Loucy (cell line): Measurements from ENCODE around the gene YWHAQ.

Experiments
- H2AFZ ChIP-seq: fragments of 200-600 bp; sonication (generic); 2 replicates; pipeline ENCODE4 v1.6.0; 2016; ENCODE audit warnings: antibody characterized with exemption, mild to moderate bottlenecking, low read length, moderate library complexity
- H3F3A ChIP-seq: fragments of 200-600 bp; 2 replicates; pipeline ENCODE4 v1.6.0; 2016; ENCODE audit warnings: antibody characterized with exemption, low read depth, mild to moderate bottlenecking
- H3K27me3 ChIP-seq: fragments of 200-600 bp; sonication (generic); 2 replicates; pipeline ENCODE4 v1.6.1; 2014; ENCODE audit warnings: low read length, mild to moderate bottlenecking; ENCODE audit not compliant: insufficient read depth, poor library complexity, severe bottlenecking
- H3K36me3 ChIP-seq: fragments of 200-600 bp; sonication (generic); 2 replicates; pipeline ENCODE4 v1.6.1; 2016; ENCODE audit warnings: low read length; ENCODE audit not compliant: insufficient read depth
- H3K4me1 ChIP-seq: fragments of 200-600 bp; sonication (generic); 2 replicates; pipeline ENCODE4 v1.5.1; 2014; ENCODE audit warnings: low read length, mild to moderate bottlenecking; ENCODE audit not compliant: insufficient read depth, poor library complexity, severe bottlenecking
- H3K4me2 ChIP-seq: fragments of 200-600 bp; sonication (generic); 2 replicates; pipeline ENCODE4 v1.6.0; 2014; ENCODE audit warnings: antibody characterized with exemption, low read length, low read depth, mild to moderate bottlenecking; ENCODE audit not compliant: poor library complexity, severe bottlenecking
- H3K4me3 ChIP-seq: fragments of 200-600 bp; sonication (generic); 2 replicates; pipeline ENCODE4 v1.5.1; 2014; ENCODE audit warnings: low read length, mild to moderate bottlenecking, mixed read lengths; ENCODE audit not compliant: poor library complexity, severe bottlenecking
- H3K79me2 ChIP-seq: fragments of 200-600 bp; sonication (generic); 2 replicates; pipeline ENCODE4 v1.6.1; 2014; ENCODE audit warnings: low read length; ENCODE audit not compliant: insufficient read depth
- H3K9ac ChIP-seq: fragments of 200-600 bp; sonication (generic); 2 replicates; pipeline ENCODE4 v1.6.0; 2014; ENCODE audit warnings: mild to moderate bottlenecking, low read depth, low read length, moderate library complexity; ENCODE audit not compliant: poor library complexity, severe bottlenecking
- H3K9me2 ChIP-seq: fragments of 200-600 bp; sonication (generic); replicated peaks from 2 replicates; pipeline ENCODE4 v1.6.1; 2016; ENCODE audit warnings: low read depth, low read length, mixed read lengths
- H3K9me3 ChIP-seq: fragments of 200-600 bp; sonication (generic); 2 replicates; pipeline ENCODE4 v1.6.1; 2014; ENCODE audit warnings: mild to moderate bottlenecking, antibody characterized with exemption, low read length, low read depth; ENCODE audit not compliant: insufficient read depth
- H4K20me1 ChIP-seq: fragments of 200-600 bp; sonication (generic); 2 replicates; pipeline ENCODE4 v1.6.0; 2014; ENCODE audit warnings: antibody characterized with exemption, low read length, mild to moderate bottlenecking; ENCODE audit not compliant: insufficient read depth, poor library complexity, severe bottlenecking
- EZH2phosphoT487 ChIP-seq: fragments of 200-600 bp; IDR thresholded peaks from 2 replicates; pipeline ENCODE4 v1.6.1; 2018; ENCODE audit warnings: antibody characterized with exemption, mild to moderate bottlenecking, moderate library complexity, borderline replicate concordance
- TF ChIP-seq, protein P1 (sequence below): fragments of 200-600 bp; sonication (generic); conservative IDR thresholded peaks from 2 replicates; pipeline ENCODE4 v1.5.1; 2014; ENCODE audit warnings: mild to moderate bottlenecking, antibody characterized with exemption, low read length

YWHAQ gene

DNA sequence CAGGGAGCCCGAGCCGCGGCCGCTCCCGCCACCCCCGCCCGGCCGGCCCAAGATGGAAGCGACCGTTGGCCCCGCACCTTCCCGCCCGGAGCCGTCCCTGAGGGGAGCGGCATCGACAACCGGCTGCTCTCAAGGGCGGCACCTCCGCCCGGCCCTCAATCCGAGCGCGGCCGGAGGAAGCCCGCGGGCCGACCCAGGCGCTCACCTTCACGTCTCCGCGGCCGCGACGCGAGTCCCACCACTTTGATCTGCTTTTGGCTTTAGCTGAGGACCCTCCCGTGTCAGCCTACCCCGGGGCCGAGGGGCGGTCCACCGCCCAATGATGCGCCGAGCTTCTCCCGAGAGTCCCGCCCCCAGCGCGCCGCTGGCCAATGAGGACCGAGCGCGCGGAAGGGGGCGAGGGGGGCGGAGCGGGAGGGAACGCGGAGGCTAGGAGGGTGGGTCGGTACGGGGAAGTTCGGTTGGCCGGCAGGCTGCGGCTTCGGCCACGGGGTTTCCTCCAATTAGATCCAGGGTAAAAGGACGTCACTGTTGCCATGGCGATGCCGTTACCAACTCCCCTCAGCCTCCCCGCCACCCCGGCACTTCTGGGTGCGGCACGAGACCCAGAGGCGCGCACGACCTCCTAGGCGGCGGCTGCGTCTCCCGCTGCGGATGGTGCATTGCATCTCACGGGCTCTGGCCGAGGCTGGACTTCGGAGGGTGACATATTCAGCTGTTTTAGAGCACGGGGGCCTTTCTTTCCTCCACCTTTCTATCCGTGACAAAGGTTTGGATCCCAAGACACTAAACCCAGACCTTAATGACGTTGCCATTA is at the start of gene YWHAQ:
TSS of gene YWHAQ (minus strand) at position 262 of the 817 bp plus-strand sequence. CDS start 545 bp downstream, outside the sequence.
- peak within 1 kb of the TSS; percentile 97 for H3K4me2 ChIP-seq
- no peak for TF ChIP-seq EZH2phosphoT487
- TF ChIP-seq, protein P1, sequence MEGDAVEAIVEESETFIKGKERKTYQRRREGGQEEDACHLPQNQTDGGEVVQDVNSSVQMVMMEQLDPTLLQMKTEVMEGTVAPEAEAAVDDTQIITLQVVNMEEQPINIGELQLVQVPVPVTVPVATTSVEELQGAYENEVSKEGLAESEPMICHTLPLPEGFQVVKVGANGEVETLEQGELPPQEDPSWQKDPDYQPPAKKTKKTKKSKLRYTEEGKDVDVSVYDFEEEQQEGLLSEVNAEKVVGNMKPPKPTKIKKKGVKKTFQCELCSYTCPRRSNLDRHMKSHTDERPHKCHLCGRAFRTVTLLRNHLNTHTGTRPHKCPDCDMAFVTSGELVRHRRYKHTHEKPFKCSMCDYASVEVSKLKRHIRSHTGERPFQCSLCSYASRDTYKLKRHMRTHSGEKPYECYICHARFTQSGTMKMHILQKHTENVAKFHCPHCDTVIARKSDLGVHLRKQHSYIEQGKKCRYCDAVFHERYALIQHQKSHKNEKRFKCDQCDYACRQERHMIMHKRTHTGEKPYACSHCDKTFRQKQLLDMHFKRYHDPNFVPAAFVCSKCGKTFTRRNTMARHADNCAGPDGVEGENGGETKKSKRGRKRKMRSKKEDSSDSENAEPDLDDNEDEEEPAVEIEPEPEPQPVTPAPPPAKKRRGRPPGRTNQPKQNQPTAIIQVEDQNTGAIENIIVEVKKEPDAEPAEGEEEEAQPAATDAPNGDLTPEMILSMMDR = no peak
- no peaks in the 10 kb centered on the region for H3K9me2 ChIP-seq
- H3K4me1 ChIP-seq = peaks cover 32% of the 10 kb centered on the region
- peak within 1 kb of the TSS; percentile 87 for H3K9ac ChIP-seq
- peaks cover 5% of the 10 kb centered on the region; the same call in 1 of the 2 replicates for H3K9me3 ChIP-seq
- H2AFZ ChIP-seq = peak within 1 kb of the TSS; percentile 25; the same call in 1 of the 2 replicates
- H3K27me3 ChIP-seq = no peaks in the 10 kb centered on the region
- peaks cover 43% of the 10 kb centered on the region for H4K20me1 ChIP-seq
- peak within 1 kb of the TSS; percentile 96 for H3K4me3 ChIP-seq
- peaks cover 21% of the 10 kb centered on the region for H3K36me3 ChIP-seq
- H3F3A ChIP-seq = no peaks in the 10 kb centered on the region
- H3K79me2 ChIP-seq = peaks cover 44% of the 10 kb centered on the region

DNA sequence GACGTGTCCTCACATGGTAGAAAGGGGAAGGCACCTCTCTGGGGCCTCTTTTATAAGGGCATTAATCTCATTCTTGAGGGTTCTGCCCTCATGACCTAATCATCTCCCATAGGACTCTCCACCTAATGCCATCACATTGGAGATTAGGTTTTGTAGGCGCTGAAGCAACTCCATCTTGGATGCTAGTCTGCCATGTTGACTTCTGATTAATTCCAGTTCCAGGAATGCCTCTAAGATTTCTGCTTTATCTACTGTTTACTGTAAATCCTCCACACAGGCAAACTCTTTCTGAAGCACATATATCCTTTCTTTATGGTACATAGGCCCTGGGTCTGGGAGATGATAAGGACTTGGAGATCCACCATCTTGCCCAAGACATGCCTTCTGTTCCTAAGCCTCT is 49.3 kb upstream of the YWHAQ start:
- Histone ChIP-seq H3K9me3 (no peaks in the 10 kb centered on the region), H3K4me2 (peak overlapping the region; percentile 74), H3F3A (0 out of 2 replicates have a peak, but pooled peaks cover 2% of the 10 kb centered on the region), H3K36me3 (no peaks in the 10 kb centered on the region), H3K27me3 (no peaks in the 10 kb centered on the region), H2AFZ (peak overlapping the region; percentile 83; the same call in 1 of the 2 replicates), H3K9me2 (no peaks in the 10 kb centered on the region), H3K79me2 (no peaks in the 10 kb centered on the region), H3K4me3 (peak overlapping the region; percentile 55), H3K9ac (peak overlapping the region; percentile 72), H3K4me1 (peaks cover 25% of the 10 kb centered on the region), H4K20me1 (no peaks in the 10 kb centered on the region)
- TF ChIP-seq, protein P1 = no peak
- TF ChIP-seq EZH2phosphoT487 = no peak

DNA sequence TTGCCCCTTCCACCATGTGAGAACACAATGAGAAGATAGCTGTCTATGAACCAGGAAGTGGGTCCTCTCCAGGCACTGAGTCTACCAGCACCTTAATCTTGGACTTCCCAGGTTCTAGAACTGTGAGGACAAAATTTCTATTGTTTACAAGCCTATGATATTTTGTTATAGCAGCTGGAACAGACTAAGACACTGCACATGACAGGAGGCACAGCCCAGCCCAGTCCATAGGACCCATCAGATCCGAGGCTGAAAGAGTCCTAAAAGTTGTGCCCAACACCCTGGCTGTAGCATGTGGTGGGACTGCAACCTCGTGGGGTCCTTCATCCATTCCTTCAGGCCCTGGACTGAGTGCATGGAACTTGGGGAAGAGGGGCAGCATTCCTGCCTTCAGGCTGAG is 48.4 kb upstream of the YWHAQ start:
- Histone ChIP-seq H3K4me3 (no peak overlapping the region), H3K9me3 (no peaks in the 10 kb centered on the region), H3K4me2 (no peak overlapping the region), H3K9me2 (no peaks in the 10 kb centered on the region), H3K9ac (no peak overlapping the region), H3K27me3 (no peaks in the 10 kb centered on the region), H3K4me1 (peaks cover 25% of the 10 kb centered on the region), H3K36me3 (no peaks in the 10 kb centered on the region), H3K79me2 (no peaks in the 10 kb centered on the region), H3F3A (0 out of 2 replicates have a peak, but pooled peaks cover 2% of the 10 kb centered on the region), H2AFZ (0 out of 2 replicates have a peak overlapping the region, but pooled peaks have one; percentile 31), H4K20me1 (no peaks in the 10 kb centered on the region)
- no peak for TF ChIP-seq EZH2phosphoT487
- TF ChIP-seq, protein P1 = no peak
